HUES6 (cell line): ENCODE results near the gene OTP.
"Not testable (repeated sequence)": the region's sequence is repeated elsewhere in the genome, so short reads cannot be mapped to it uniquely, and the experiment has no call there.

ENCODE experiments used
- H3K27ac ChIP-seq: 2 replicates; pipeline ENCODE4 v1.7.0; 2013; ENCODE audit warnings: low read depth, mild to moderate bottlenecking, low read length, inconsistent platforms
- H3K27me3 ChIP-seq: 2 replicates; pipeline ENCODE4 v1.6.1; 2013; ENCODE audit warnings: low read length; ENCODE audit not compliant: control insufficient read depth, insufficient read depth
- H3K36me3 ChIP-seq: 2 replicates; pipeline ENCODE4 v1.6.1; 2013; ENCODE audit warnings: low read length; ENCODE audit not compliant: control insufficient read depth, insufficient read depth
- H3K4me1 ChIP-seq: 2 replicates; pipeline ENCODE4 v1.6.1; 2013; ENCODE audit warnings: low read length; ENCODE audit not compliant: control insufficient read depth, insufficient read depth
- H3K4me3 ChIP-seq: 2 replicates; pipeline ENCODE4 v1.5.1; 2013; ENCODE audit warnings: low read depth, low read length
- H3K9ac ChIP-seq: one replicate; pipeline ENCODE4 v1.6.1; 2013; ENCODE audit warnings: mild to moderate bottlenecking, low read length
- H3K9me3 ChIP-seq: 2 replicates; pipeline ENCODE4 v1.6.1; 2013; ENCODE audit warnings: low read depth, low read length; ENCODE audit not compliant: control insufficient read depth, insufficient read depth

Gene OTP

DNA sequence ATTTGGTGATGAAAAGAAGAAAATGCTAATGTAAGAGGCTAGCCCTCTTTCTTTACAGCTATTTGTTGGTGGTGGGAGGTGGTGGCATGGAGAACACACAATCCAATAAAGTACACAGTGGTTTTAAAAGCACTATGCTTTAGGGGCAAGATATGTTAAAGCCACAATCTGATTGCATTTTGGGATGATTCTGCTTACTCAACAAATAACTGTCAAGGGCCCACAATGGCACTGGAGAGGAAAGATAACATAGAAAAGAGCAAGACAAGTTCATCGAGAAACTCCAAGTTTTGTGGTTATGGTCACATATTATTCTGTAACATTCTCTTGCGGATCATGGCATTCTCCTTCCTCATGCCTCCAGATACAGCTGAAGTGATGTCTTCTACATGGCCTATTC, 38.8 kb downstream of the OTP start:
- no peaks in the 10 kb centered on the region for H3K36me3 ChIP-seq
- no peaks in the 10 kb centered on the region for H3K4me1 ChIP-seq
- H3K27me3 ChIP-seq: no peaks in the 10 kb centered on the region; the same call in 1 of the 2 replicates
- no peak overlapping the region for H3K27ac ChIP-seq
- H3K9ac ChIP-seq: no peak overlapping the region
- no peaks in the 10 kb centered on the region for H3K9me3 ChIP-seq
- no peak overlapping the region for H3K4me3 ChIP-seq

DNA sequence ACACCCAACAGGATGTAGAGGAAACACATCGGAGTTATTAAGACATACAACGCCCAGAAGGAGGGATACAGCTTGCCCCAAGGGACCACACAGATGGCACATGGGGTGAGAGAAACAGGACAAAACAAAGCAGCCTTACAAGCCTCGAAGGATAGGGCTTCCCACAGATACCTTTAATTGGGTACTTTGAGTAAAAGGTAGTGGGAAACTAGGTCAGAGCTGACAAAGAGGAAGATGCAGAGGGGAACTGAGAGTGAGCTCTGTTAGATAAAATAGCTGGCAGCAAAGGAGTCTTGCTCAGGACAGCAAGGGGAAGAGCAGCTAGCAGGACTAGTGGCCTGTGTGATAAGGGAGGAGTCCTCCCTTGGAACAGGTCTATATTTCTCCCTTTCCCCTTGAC, 48.2 kb downstream of the OTP start:
- H3K36me3 ChIP-seq: no peaks in the 10 kb centered on the region
- no peaks in the 10 kb centered on the region for H3K4me1 ChIP-seq
- H3K9ac ChIP-seq: no peak overlapping the region
- H3K27ac ChIP-seq: no peak overlapping the region
- no peaks in the 10 kb centered on the region; the same call in 1 of the 2 replicates for H3K9me3 ChIP-seq
- H3K4me3 ChIP-seq: no peak overlapping the region
- H3K27me3 ChIP-seq: no peaks in the 10 kb centered on the region

DNA sequence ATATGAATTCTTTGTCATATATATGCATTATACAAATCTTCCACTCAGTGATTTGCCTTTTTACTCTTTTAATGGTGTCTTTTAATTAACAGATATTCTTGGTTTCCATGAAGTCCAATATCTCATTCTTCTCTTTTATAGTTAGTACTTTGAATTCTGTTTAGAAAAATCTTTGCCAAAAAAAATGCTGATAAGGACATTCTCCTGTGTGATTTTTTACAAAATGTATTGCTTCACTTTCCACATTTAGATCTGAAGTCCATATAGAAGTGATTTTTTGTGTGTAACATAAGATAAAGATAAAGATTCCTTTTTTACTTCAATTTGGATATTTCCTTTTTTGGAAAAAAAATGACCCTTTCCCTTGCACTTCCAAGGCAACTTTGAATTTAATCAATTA, 50.3 kb downstream of the OTP start:
- H3K4me3 ChIP-seq: no peak overlapping the region
- no peaks in the 10 kb centered on the region for H3K27me3 ChIP-seq
- H3K9ac ChIP-seq: no peak overlapping the region
- no peaks in the 10 kb centered on the region for H3K4me1 ChIP-seq
- H3K27ac ChIP-seq: no peak overlapping the region
- H3K36me3 ChIP-seq: no peaks in the 10 kb centered on the region
- H3K9me3 ChIP-seq: no peaks in the 10 kb centered on the region; the same call in 1 of the 2 replicates

GRCh38 chr5:77586101-77586500, 52.4 kb downstream of the OTP start:
- Histone ChIP-seq H3K9me3 (no peaks in the 10 kb centered on the region), H3K36me3 (no peaks in the 10 kb centered on the region), H3K9ac (no peak overlapping the region)

GRCh38 chr5:77582143-77582542, 56.4 kb downstream of the OTP start:
- H3K36me3 ChIP-seq, H3K4me1 ChIP-seq, H3K9ac ChIP-seq, H3K27me3 ChIP-seq, H3K9me3 ChIP-seq, H3K4me3 ChIP-seq, H3K27ac ChIP-seq: not testable (repeated sequence)

More at GRCh38 chr5:77586101-77586500, 52.4 kb downstream of the OTP start:
- no peaks in the 10 kb centered on the region for H3K4me1 ChIP-seq
- no peaks in the 10 kb centered on the region for H3K27me3 ChIP-seq
- no peak overlapping the region for H3K4me3 ChIP-seq
- H3K27ac ChIP-seq: no peak overlapping the region
